Nephron progenitor cell (in vitro differentiated cells): ENCODE measurements around the gene SYNPO.

ENCODE experiments used
- DNase-seq: peaks from one replicate; pipeline ENCODE4 v3.0.0; 2021
- H3K27ac Mint-ChIP-seq: 2 replicates; pipeline ENCODE4 v1.8.0; 2021; ENCODE audit warnings: mild to moderate bottlenecking, moderate library complexity, mixed read lengths
- H3K27me3 Mint-ChIP-seq: 2 replicates; pipeline ENCODE4 v1.8.0; 2021; ENCODE audit warnings: mild to moderate bottlenecking, low read depth, mixed read lengths; ENCODE audit not compliant: poor library complexity
- H3K36me3 Mint-ChIP-seq: 2 replicates; pipeline ENCODE4 v1.8.0; 2021; ENCODE audit warnings: low read depth, mixed read lengths
- H3K4me1 Mint-ChIP-seq: 2 replicates; pipeline ENCODE4 v1.8.0; 2021; ENCODE audit warnings: mixed read lengths
- H3K4me3 Mint-ChIP-seq: 2 replicates; pipeline ENCODE4 v1.8.0; 2021; ENCODE audit warnings: mild to moderate bottlenecking, moderate library complexity, mixed read lengths
- H3K9me3 Mint-ChIP-seq: 2 replicates; pipeline ENCODE4 v1.8.0; 2021; ENCODE audit warnings: mild to moderate bottlenecking, moderate library complexity, mixed read lengths
- CTCF ChIP-seq: fragments of 200-600 bp; sonication (generic); IDR thresholded peaks from 2 replicates; pipeline ENCODE4 v1.5.0; 2021; ENCODE audit warnings: antibody characterized with exemption

Gene SYNPO

DNA sequence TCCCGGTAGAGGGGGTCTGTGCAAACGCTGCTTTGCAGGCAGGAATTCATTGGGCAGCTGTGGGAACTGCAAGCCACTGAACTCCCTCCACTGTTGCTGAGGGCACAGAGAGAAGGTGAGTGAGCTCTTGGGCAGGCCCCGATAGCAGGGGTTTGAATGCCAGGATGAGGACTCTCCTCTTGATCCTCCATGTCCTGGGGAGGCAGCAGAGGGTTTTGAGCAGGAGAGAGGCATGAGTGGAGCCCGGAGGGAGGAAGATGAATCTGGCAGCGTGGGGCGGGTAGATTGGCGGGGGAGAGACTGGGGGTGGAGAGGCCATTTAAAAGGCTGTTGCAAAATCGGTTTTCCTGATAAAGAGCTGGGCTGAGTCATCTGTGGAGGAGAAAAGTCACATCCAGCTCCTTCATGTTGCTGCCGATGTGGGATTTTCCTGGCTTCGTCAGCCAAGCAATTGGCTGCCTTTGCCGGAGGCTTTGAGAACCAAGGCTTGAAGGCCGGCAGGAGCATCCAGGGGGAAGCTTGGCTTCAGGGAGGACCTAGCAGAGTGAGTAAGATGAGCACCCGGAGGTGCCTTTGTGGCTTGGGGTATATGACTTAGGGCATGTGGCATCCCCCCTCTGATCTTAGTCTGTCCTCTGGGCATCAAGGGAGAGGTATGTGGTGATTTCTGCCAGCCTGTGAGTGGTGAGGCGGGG lies at the start of gene SYNPO:
SYNPO (plus strand) TSS at position 350 of the 695 bp plus-strand sequence. CDS start 7,616 bp downstream, outside the sequence.
- no peak for DNase-seq
- H3K27me3 Mint-ChIP-seq = peaks cover 5% of the 10 kb centered on the region
- peaks cover 81% of the 10 kb centered on the region for H3K4me1 Mint-ChIP-seq
- no peak for TF ChIP-seq CTCF
- no peak within 1 kb of the TSS for H3K4me3 Mint-ChIP-seq
- H3K27ac Mint-ChIP-seq = peak within 1 kb of the TSS; percentile 36
- no peaks in the 10 kb centered on the region for H3K9me3 Mint-ChIP-seq
- H3K36me3 Mint-ChIP-seq = no peaks in the 10 kb centered on the region

- Mint-ChIP-seq H3K4me3 (no peak overlapping the region), H3K27ac (peak overlapping the region; percentile 50), H3K4me1 (peaks cover 62% of the 10 kb centered on the region), H3K9me3 (no peaks in the 10 kb centered on the region), H3K27me3 (peaks cover 3% of the 10 kb centered on the region), H3K36me3 (no peaks in the 10 kb centered on the region)
- DNase-seq = peak; percentile 35
- no peak for TF ChIP-seq CTCF
Measured at GRCh38 chr5:150590979-150591695, 49.3 kb upstream of the SYNPO start.

DNA sequence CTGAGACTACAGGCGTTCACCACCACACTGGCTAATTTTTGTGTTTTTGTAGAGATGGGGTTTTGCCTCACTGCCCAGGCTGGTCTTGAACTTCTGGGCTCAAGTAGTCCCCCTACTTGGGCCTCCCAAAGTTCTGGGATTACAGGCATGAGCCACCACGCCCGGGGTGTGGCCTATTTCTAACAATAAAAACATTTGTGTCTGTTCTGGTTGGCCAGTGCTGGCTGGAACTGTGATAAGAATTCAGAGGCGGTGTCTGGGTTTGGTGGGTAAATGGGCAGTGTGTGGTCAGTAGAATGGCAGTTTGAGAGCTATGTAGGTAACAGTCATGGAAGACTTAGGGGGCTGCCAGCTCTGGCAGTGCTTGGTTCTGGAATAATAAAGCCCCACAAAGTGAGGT lies 46.9 kb upstream of the SYNPO start:
- H3K9me3 Mint-ChIP-seq = no peaks in the 10 kb centered on the region
- no peak overlapping the region for H3K4me3 Mint-ChIP-seq
- TF ChIP-seq CTCF = no peak
- H3K27me3 Mint-ChIP-seq = peaks cover 3% of the 10 kb centered on the region
- peak overlapping the region; percentile 49 for H3K27ac Mint-ChIP-seq
- no peak for DNase-seq
- H3K4me1 Mint-ChIP-seq = peaks cover 78% of the 10 kb centered on the region
- H3K36me3 Mint-ChIP-seq = no peaks in the 10 kb centered on the region

- H3K36me3 Mint-ChIP-seq = no peaks in the 10 kb centered on the region
- no peak for DNase-seq
- peaks cover 82% of the 10 kb centered on the region for H3K4me1 Mint-ChIP-seq
- peak overlapping the region; percentile 49 for H3K27ac Mint-ChIP-seq
- H3K9me3 Mint-ChIP-seq = no peaks in the 10 kb centered on the region
- peaks cover 3% of the 10 kb centered on the region for H3K27me3 Mint-ChIP-seq
- TF ChIP-seq CTCF = no peak
- H3K4me3 Mint-ChIP-seq = no peak overlapping the region
Measured at GRCh38 chr5:150593996-150594395, 46.5 kb upstream of the SYNPO start.

DNA sequence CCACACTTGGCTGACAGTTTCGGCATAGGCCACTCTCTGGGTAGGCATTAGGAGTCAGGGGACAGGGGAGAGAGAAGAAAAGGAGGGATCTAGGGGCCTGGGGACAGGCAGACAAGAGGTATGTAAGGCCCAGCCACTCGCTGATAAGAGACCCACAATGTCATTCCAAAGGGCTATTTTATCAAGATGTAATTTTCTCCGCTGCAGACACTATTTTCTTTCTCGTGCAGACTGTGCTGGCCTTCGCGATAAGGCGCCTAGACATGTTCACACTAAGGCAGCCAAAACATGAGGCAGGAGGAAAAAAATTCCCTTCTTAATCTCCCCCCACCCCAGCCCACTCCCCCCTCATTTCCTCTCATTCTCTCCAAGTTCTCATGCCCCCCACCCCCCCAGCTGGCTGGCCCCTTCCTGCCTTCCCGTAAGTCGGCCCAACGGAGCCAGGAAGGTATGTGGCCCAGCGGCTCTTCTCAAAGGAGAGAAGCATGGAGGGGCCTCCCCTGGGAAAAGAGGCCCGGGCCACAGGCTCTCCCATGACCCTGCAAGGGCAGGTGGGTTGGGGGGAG lies 44.9 kb upstream of the SYNPO start:
- no peaks in the 10 kb centered on the region for H3K9me3 Mint-ChIP-seq
- H3K4me1 Mint-ChIP-seq = peaks cover 72% of the 10 kb centered on the region
- peak overlapping the region; percentile 33 for H3K27ac Mint-ChIP-seq
- no peak overlapping the region for H3K4me3 Mint-ChIP-seq
- no peaks in the 10 kb centered on the region for H3K36me3 Mint-ChIP-seq
- H3K27me3 Mint-ChIP-seq = no peaks in the 10 kb centered on the region
- DNase-seq = no peak
- no peak for TF ChIP-seq CTCF
